Hematopoietic multipotent progenitor cell (in vitro differentiated cells): ENCODE data around the gene MARVELD2. TPM values are rescaled to one million over a fixed set of nuclear protein-coding genes. Genes with fewer than 3 reads are reported as not detected.
"Not testable (repeated sequence)": the region's sequence is repeated elsewhere in the genome, so short reads cannot be mapped to it uniquely, and the experiment has no call there.

Experiments
- DNase-seq, 3 donors: peaks; one replicate each; pipeline ENCODE4 v3.0.0-alpha.2; 2011 to 2015; ENCODE audit warnings: low read depth in 2 of 3, low spot score in 2 of 3
- total RNA-seq: library from RNA; depleted of rRNA; stranded (reverse); fragments of >200 nt; gene quantifications from one replicate; pipeline ENCODE4 v1.2.3, GENCODE V29; 2012

MARVELD2 gene
- total RNA-seq: 0.27 TPM

- peak; percentile 13 to 44 (median 39) for DNase-seq
Observed at GRCh38 chr5:69414885-69415583, at the start of gene MARVELD2. MARVELD2 (plus strand) TSS chr5:69415116; CDS start chr5:69419386, 4,270 bp downstream.

GRCh38 chr5:69367697-69368279 is 47.1 kb upstream of the MARVELD2 start:
- no peak for DNase-seq

- peak in 2 of 3 donors; percentile 25 to 49 for DNase-seq
Observed at GRCh38 chr5:69368458-69369339, 46.2 kb upstream of the MARVELD2 start.

- peak; percentile 90 to 96 (median 94) for DNase-seq
Observed at GRCh38 chr5:69369340-69370121, 45.4 kb upstream of the MARVELD2 start, which contains the start of the genes AK6, RAD17 and TAF9. AK6 (minus strand) TSS chr5:69369520; CDS start chr5:69369490, 30 bp downstream. RAD17 (plus strand) TSS chr5:69369818; CDS start chr5:69372209, 2,391 bp downstream. TAF9 (minus strand) TSS chr5:69369520; CDS start chr5:69365737, 3,783 bp downstream.

GRCh38 chr5:69370335-69370734 is 44.6 kb upstream of the MARVELD2 start:
- DNase-seq: not testable (repeated sequence)

- DNase-seq: no peak
Observed at GRCh38 chr5:69372394-69372793, 42.5 kb upstream of the MARVELD2 start.

- DNase-seq: no peak
Observed at GRCh38 chr5:69374911-69375446, 39.9 kb upstream of the MARVELD2 start.

GRCh38 chr5:69378376-69378775 is 36.5 kb upstream of the MARVELD2 start:
- DNase-seq: no peak

- peak in 2 of 3 donors; percentile 7 to 11 for DNase-seq
Observed at GRCh38 chr5:69404659-69405330, 10.1 kb upstream of the MARVELD2 start.

GRCh38 chr5:69415584-69415958 is 655 bp downstream of the MARVELD2 start:
- no peak for DNase-seq

- no peak for DNase-seq
Observed at GRCh38 chr5:69416180-69416579, 1.3 kb downstream of the MARVELD2 start.

GRCh38 chr5:69416699-69417098 is 1.8 kb downstream of the MARVELD2 start:
- DNase-seq: no peak

- DNase-seq: no peak
Observed at GRCh38 chr5:69418554-69418953, 3.6 kb downstream of the MARVELD2 start.

GRCh38 chr5:69431424-69432303 is 16.7 kb downstream of the MARVELD2 start:
- no peak for DNase-seq

- no peak for DNase-seq
Observed at GRCh38 chr5:69432412-69433206, 17.7 kb downstream of the MARVELD2 start.

- not testable (repeated sequence) for DNase-seq
Observed at GRCh38 chr5:69435276-69435884, 20.5 kb downstream of the MARVELD2 start.

GRCh38 chr5:69444127-69444754 is 29.3 kb downstream of the MARVELD2 start:
- no peak for DNase-seq
